ENCODE results near the gene HNRNPU. TPM values are rescaled to one million over a fixed set of nuclear protein-coding genes. Genes with fewer than 3 reads are reported as not detected.

The HNRNPU gene
- total RNA-seq, 4 donors from 2014 or later, result 305 to 433 (median 344) TPM

- no peak overlapping the region for H3K4me3 ChIP-seq (replicated peaks in 1 of 3)
- TF ChIP-seq CTCF (IDR thresholded peaks at IDR 0.05) (no peak), POLR2A (IDR thresholded peaks at IDR 0.05) (no peak)
- H3K36me3 ChIP-seq, result no peaks in the 10 kb centered on the region
- no peaks in the 10 kb centered on the region for H3K27me3 ChIP-seq
- H3K27ac ChIP-seq, result no peak overlapping the region
- no peaks in the 10 kb centered on the region for H3K9me3 ChIP-seq
- DNase-seq, result no peak
- no peaks in the 10 kb centered on the region for H3K4me1 ChIP-seq
- intact Hi-C loops (cut with DNase I), result no loop called here
- 88 to 93% methylated on average over 4 of the region's 4 CpGs for WGBS, 2 donors
These were observed 37.6 kb downstream of the HNRNPU start for GRCh38 chr1:244826712-244827111.

- no peak overlapping the region for H3K4me3 ChIP-seq (replicated peaks in 1 of 3)
- H3K27ac ChIP-seq, result no peak overlapping the region
- H3K4me1 ChIP-seq, result no peaks in the 10 kb centered on the region
- 87 to 89% methylated on average over 11 of the region's 11 CpGs for WGBS, 2 donors
- H3K36me3 ChIP-seq, result no peaks in the 10 kb centered on the region
- intact Hi-C loops (cut with DNase I), result no loop called here
- no peaks in the 10 kb centered on the region for H3K9me3 ChIP-seq
- TF ChIP-seq POLR2A (IDR thresholded peaks at IDR 0.05) (no peak), CTCF (IDR thresholded peaks at IDR 0.05) (no peak)
- no peaks in the 10 kb centered on the region for H3K27me3 ChIP-seq
- DNase-seq, result no peak
These were observed 41.5 kb downstream of the HNRNPU start for GRCh38 chr1:244822878-244823277.

- Histone ChIP-seq H3K4me3 (replicated peaks in 1 of 3) (no peak overlapping the region), H3K4me1 (no peaks in the 10 kb centered on the region), H3K9me3 (no peaks in the 10 kb centered on the region), H3K27me3 (no peaks in the 10 kb centered on the region), H3K27ac (no peak overlapping the region), H3K36me3 (no peaks in the 10 kb centered on the region)
- no peak for TF ChIP-seq POLR2A (IDR thresholded peaks at IDR 0.05)
- no peak for TF ChIP-seq CTCF (IDR thresholded peaks at IDR 0.05)
- intact Hi-C loops (cut with DNase I), result no loop called here
- 74 to 88% methylated on average over 3 of the region's 3 CpGs for WGBS, 2 donors
- no peak for DNase-seq
These were observed 43.2 kb downstream of the HNRNPU start for GRCh38 chr1:244821134-244821533.

- Histone ChIP-seq H3K4me3 (replicated peaks in 1 of 3) (no peak overlapping the region), H3K4me1 (no peaks in the 10 kb centered on the region), H3K9me3 (no peaks in the 10 kb centered on the region), H3K36me3 (no peaks in the 10 kb centered on the region), H3K27ac (no peak overlapping the region), H3K27me3 (no peaks in the 10 kb centered on the region)
- WGBS, 2 donors, result 83 to 88% methylated on average over 2 of the region's 2 CpGs
- DNase-seq, result no peak
- TF ChIP-seq CTCF (IDR thresholded peaks at IDR 0.05) (no peak), POLR2A (IDR thresholded peaks at IDR 0.05) (no peak)
- intact Hi-C loops (cut with DNase I), result no loop called here
These were observed 44.2 kb downstream of the HNRNPU start for GRCh38 chr1:244820131-244820530.

- no peak for TF ChIP-seq CTCF (IDR thresholded peaks at IDR 0.05)
- no peak for TF ChIP-seq POLR2A (IDR thresholded peaks at IDR 0.05)
- 90 to 93% methylated on average over 12 of the region's 12 CpGs for WGBS, 2 donors
- no peak for DNase-seq
These were observed 46.9 kb downstream of the HNRNPU start for GRCh38 chr1:244817415-244817894.

More at GRCh38 chr1:244817415-244817894, 46.9 kb downstream of the HNRNPU start:
- Histone ChIP-seq H3K27me3 (no peaks in the 10 kb centered on the region), H3K4me3 (replicated peaks in 1 of 3) (no peak overlapping the region), H3K36me3 (no peaks in the 10 kb centered on the region), H3K4me1 (no peaks in the 10 kb centered on the region), H3K27ac (no peak overlapping the region), H3K9me3 (no peaks in the 10 kb centered on the region)
- intact Hi-C loops (cut with DNase I), result no loop called here
